Transverse colon (tissue), 4 donors: ENCODE results near the gene MYH10. TPM values are rescaled to one million over a fixed set of nuclear protein-coding genes. Genes with fewer than 3 reads are reported as not detected.

Experiments
- DNase-seq: peaks from one replicate; pipeline ENCODE4 v3.0.0-alpha.2; 2019
- H3K27ac ChIP-seq, 4 donors: fragments of 200-600 bp; sonication (generic); 2 replicates each; pipeline ENCODE4 v1.5.1; 2016 to 2018; ENCODE audit warnings: inconsistent platforms in 4 of 4
- H3K27me3 ChIP-seq: fragments of 200-600 bp; sonication (generic); 2 replicates; pipeline ENCODE4 v1.5.1; 2017; ENCODE audit warnings: inconsistent platforms
- H3K36me3 ChIP-seq, 4 donors: fragments of 200-600 bp; sonication (generic); 2 replicates each; pipeline ENCODE4 v1.5.1; 2017 to 2019; ENCODE audit warnings: inconsistent platforms in 4 of 4
- H3K4me1 ChIP-seq, 4 donors: fragments of 200-600 bp; sonication (generic); 2 replicates each; pipeline ENCODE4 v1.5.1; 2017 to 2020; ENCODE audit warnings: inconsistent platforms in 4 of 4
- H3K4me3 ChIP-seq, 4 donors: fragments of 200-600 bp; sonication (generic); 1 replicate in 1 of 4; 2 replicates in 3 of 4; pipeline versions ENCODE4 v1.5.1 to v1.6.1; 2017 to 2019; ENCODE audit warnings: inconsistent platforms in 4 of 4
- H3K9me3 ChIP-seq, 2 donors: fragments of 200-600 bp; sonication (generic); 2 replicates each; pipeline ENCODE4 v1.5.1; 2017 to 2019; ENCODE audit warnings: inconsistent platforms in 2 of 2
- EP300 ChIP-seq: sonication (generic); formaldehyde crosslinking; IDR thresholded peaks from one replicate; pipeline ENCODE4 v1.6.1; 2017; ENCODE audit warnings: antibody characterized with exemption, low read depth
- POLR2A ChIP-seq: fragments of 450-650 bp; IDR thresholded peaks from one replicate; pipeline ENCODE4 v1.6.1; 2016; ENCODE audit warnings: antibody characterized with exemption, mild to moderate bottlenecking, moderate library complexity
- POLR2AphosphoS5 ChIP-seq, 3 donors: sonication (generic); formaldehyde crosslinking; IDR thresholded peaks; one replicate each; pipeline ENCODE4 v1.6.1; 2016; ENCODE audit warnings: antibody characterized with exemption in 3 of 3
- WGBS, 2 donors: methylation state at CpG; one replicate each; pipeline ENCODE4 v1.1.5; 2018; ENCODE audit warnings: low coverage in 1 of 2; 5-methylcytosine and 5-hydroxymethylcytosine counted together
- in situ Hi-C, 4 donors: fragments of 200-750 bp; cut with MboI; loops; one replicate each; pipeline versions ENCODE4 v1.15.0 to v1.15.1; 2017; ENCODE audit warnings: low sequenced_read_pairs in 3 of 4, low pct_ligation_motif_present in 1 of 4, low pct_unique_long_range_greater_than_20kb in 1 of 4
- intact Hi-C: fragments of 100-400 bp; cut with DNase I; formaldehyde crosslinking; loops from one replicate; pipeline ENCODE4 v1.15.1; 2023; ENCODE audit warnings: low total_unique reads
- total RNA-seq, 4 donors: library from RNA; depleted of rRNA; stranded (reverse); fragments of >200 nt; gene quantifications; one replicate each; pipeline ENCODE4 v1.1.0, GENCODE V29; 2016
- TF ChIP-seq, protein P1 (sequence below), 5 experiments: fragments of 200-600 bp in 3 of 5; fragments of 450-650 bp in 2 of 5; sonication (generic) in 3 of 5; IDR thresholded peaks; 1 replicate in 2 of 5; 2 replicates in 3 of 5; pipeline ENCODE4 v1.5.1; 2016 to 2017; ENCODE audit warnings: antibody characterized with exemption in 5 of 5, inconsistent platforms in 3 of 5, mild to moderate bottlenecking in 2 of 5, moderate library complexity in 1 of 5

The MYH10 gene
- total RNA-seq, 4 donors from 2014 or later = 3.7 to 71.2 (median 8.3) TPM

DNA sequence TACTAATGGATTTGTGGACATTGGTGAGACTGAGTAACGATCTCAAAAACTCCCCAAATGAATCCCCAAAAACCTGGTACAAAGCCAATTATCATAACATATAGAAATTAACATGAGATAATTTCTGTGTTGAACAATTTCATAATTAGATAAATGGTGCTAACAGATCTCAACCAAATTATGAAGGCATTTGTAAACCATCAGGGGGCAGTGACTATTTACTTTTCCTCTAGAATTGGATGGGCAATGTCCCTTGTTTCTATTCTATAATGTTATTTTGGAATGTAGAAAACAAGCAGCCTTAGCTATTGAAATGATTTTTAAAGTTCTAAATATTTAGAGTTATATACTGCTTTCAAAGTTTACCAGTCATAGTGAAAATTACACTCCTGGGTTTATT, 57.8 kb downstream of the MYH10 start:
- in situ Hi-C loops = loop anchor here in 1 of 4 donors (10.0 kb wide), 1 partner anchor 172 kb away; the partner anchor contains the start of gene CCDC42

DNA sequence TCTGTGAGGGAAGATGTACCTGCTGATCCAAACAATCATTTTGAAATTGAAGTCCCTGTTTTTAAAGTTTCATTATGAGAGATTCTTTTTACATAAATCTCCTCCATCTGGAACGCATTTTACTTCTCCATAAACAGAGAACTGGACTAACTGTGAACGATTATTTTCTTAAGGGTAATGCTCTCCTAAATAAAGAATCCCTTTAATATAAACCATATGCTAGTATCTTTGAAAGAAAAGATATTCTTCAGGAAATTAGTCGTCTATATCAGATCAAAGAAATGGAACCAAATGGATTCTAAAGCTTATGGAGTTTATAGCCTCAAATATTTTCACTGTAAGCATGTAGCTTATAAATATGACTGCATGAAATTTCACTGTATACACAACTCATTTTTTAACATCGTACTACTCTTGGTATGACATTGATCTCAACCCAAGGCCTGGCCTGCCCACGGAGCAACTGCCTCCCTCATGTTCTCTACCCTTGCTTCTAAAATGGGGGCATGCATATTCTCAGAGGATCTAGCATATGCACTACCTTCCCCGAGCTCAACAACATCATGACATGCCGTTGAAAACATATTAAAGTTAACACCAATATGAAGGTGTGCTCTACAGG, 66.4 kb downstream of the MYH10 start:
- H3K27me3 ChIP-seq = no peaks in the 10 kb centered on the region
- TF ChIP-seq EP300 = no peak
- TF ChIP-seq, protein P1, sequence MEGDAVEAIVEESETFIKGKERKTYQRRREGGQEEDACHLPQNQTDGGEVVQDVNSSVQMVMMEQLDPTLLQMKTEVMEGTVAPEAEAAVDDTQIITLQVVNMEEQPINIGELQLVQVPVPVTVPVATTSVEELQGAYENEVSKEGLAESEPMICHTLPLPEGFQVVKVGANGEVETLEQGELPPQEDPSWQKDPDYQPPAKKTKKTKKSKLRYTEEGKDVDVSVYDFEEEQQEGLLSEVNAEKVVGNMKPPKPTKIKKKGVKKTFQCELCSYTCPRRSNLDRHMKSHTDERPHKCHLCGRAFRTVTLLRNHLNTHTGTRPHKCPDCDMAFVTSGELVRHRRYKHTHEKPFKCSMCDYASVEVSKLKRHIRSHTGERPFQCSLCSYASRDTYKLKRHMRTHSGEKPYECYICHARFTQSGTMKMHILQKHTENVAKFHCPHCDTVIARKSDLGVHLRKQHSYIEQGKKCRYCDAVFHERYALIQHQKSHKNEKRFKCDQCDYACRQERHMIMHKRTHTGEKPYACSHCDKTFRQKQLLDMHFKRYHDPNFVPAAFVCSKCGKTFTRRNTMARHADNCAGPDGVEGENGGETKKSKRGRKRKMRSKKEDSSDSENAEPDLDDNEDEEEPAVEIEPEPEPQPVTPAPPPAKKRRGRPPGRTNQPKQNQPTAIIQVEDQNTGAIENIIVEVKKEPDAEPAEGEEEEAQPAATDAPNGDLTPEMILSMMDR (IDR thresholded peaks at IDR 0.05) = no peak
- no peak for TF ChIP-seq POLR2AphosphoS5 (IDR thresholded peaks at IDR 0.05)
- TF ChIP-seq POLR2A = no peak
- no peak overlapping the region for H3K4me3 ChIP-seq
- 52 to 64% methylated on average over 5 to 7 of the region's 7 CpGs for WGBS, 2 donors
- no peak for DNase-seq
- H3K36me3 ChIP-seq = no peaks in the 10 kb centered on the region
- no peak overlapping the region for H3K27ac ChIP-seq
- intact Hi-C loops = no loop called here
- no peaks in the 10 kb centered on the region for H3K4me1 ChIP-seq
- no peaks in the 10 kb centered on the region for H3K9me3 ChIP-seq
- in situ Hi-C loops = no loop called here

More for the DNA sequence above, 57.8 kb downstream of the MYH10 start:
- H3K4me1 ChIP-seq = no peaks in the 10 kb centered on the region
- no peak overlapping the region for H3K27ac ChIP-seq
- WGBS, 2 donors = 17 to 56% methylated on average over 1 of the region's 1 CpG
- DNase-seq = no peak
- no peak for TF ChIP-seq POLR2A
- TF ChIP-seq, protein P1 (IDR thresholded peaks at IDR 0.05) = peak in 2 of 5 experiments; percentile 10 to 14
- TF ChIP-seq POLR2AphosphoS5 (IDR thresholded peaks at IDR 0.05) = no peak
- intact Hi-C loops = no loop called here
- no peaks in the 10 kb centered on the region for H3K27me3 ChIP-seq
- no peak overlapping the region for H3K4me3 ChIP-seq
- H3K36me3 ChIP-seq = no peaks in the 10 kb centered on the region
- no peaks in the 10 kb centered on the region for H3K9me3 ChIP-seq

DNA sequence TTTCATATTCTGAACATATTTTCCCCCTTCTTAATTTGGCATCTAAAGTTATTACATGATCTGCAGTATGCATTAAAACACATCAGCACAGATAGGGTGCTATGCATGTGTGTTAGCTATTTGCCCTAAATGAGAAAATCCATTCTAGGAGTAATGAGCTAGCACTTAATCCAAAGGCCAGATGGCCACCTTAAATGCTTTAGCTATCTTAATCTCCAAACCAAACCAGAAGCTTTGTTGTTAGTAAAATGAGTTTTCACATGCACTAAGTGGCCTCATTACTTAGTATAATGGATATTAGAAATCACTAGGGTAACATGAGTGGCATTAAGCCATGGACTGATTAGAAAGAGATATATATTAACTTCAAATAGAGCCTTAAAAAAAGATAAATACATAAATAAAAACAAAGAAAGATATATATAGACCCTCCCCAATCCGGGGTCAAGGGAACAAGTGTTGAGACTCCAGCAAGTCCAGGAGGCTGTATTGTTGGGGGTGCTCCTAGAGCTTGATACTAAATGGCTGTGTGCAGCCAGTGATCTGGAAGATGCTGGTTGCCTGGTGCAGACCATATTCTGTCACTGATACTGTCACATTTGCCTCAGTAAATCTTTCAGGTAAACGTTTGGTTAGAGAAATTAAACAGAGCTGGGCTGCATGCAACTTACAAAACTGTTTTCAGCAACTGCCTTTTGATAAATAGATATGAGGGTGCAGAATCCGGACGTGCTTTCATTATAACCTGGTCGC, 67.3 kb downstream of the MYH10 start:
- in situ Hi-C loops = no loop called here
- no peak for TF ChIP-seq POLR2A
- TF ChIP-seq, protein P1 (IDR thresholded peaks at IDR 0.05) = no peak
- no peak for TF ChIP-seq POLR2AphosphoS5 (IDR thresholded peaks at IDR 0.05)
- Histone ChIP-seq H3K9me3 (no peaks in the 10 kb centered on the region), H3K4me3 (no peak overlapping the region), H3K36me3 (no peaks in the 10 kb centered on the region), H3K27ac (no peak overlapping the region), H3K27me3 (no peaks in the 10 kb centered on the region), H3K4me1 (no peaks in the 10 kb centered on the region)
- 67 to 74% methylated on average over 5 of the region's 5 CpGs for WGBS, 2 donors
- intact Hi-C loops = no loop called here
- no peak for DNase-seq

DNA sequence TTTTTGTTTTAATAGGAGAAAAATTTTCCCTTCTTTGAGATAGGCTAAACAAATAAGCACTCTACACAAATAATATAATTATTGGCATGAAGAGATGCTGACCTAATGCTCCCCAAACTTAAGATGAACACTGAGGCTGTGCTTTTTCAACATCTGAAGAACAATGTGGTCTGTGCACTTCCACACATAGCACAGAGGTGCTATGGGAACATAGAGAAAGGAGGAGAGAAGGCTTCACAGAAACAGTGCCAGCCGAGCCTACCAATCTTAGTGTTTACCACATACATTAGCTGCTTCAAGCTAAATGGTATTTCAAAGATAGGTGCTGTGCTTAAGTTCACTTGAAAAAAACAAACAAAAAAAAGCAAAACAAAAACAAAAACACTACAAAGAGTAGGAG, 72.4 kb downstream of the MYH10 start:
- no peaks in the 10 kb centered on the region for H3K4me1 ChIP-seq
- intact Hi-C loops = no loop called here
- DNase-seq = no peak
- TF ChIP-seq POLR2AphosphoS5 (IDR thresholded peaks at IDR 0.05) (no peak), EP300 (no peak), POLR2A (no peak)
- TF ChIP-seq, protein P1 (IDR thresholded peaks at IDR 0.05) = no peak
- 70 to 78% methylated on average over 1 of the region's 1 CpG for WGBS, 2 donors
- no peaks in the 10 kb centered on the region for H3K27me3 ChIP-seq
- H3K27ac ChIP-seq = no peak overlapping the region
- no peaks in the 10 kb centered on the region for H3K9me3 ChIP-seq
- H3K4me3 ChIP-seq = no peak overlapping the region
- in situ Hi-C loops = no loop called here
- H3K36me3 ChIP-seq = no peaks in the 10 kb centered on the region
